IPS-18c (cell line): Measurements from ENCODE around the gene DMGDH.
"Not testable (repeated sequence)": the region's sequence is repeated elsewhere in the genome, so short reads cannot be mapped to it uniquely, and the experiment has no call there.

Experiments
- H3K4me3 ChIP-seq: 2 replicates; pipeline ENCODE4 v1.7.0; 2013; ENCODE audit warnings: low read depth, mild to moderate bottlenecking, low read length, moderate library complexity; ENCODE audit not compliant: insufficient read depth
- H3K9me3 ChIP-seq: one replicate; pipeline ENCODE4 v1.6.1; 2013; ENCODE audit warnings: mild to moderate bottlenecking, low read length, moderate library complexity; ENCODE audit not compliant: control insufficient read depth, insufficient read depth

DMGDH gene

GRCh38 chr5:78995521-78996007, 73.9 kb downstream of the DMGDH start:
- Histone ChIP-seq H3K9me3 (no peaks in the 10 kb centered on the region), H3K4me3 (no peak overlapping the region)

GRCh38 chr5:78993165-78993564, 76.3 kb downstream of the DMGDH start:
- no peaks in the 10 kb centered on the region for H3K9me3 ChIP-seq

GRCh38 chr5:78992146-78992545, 77.3 kb downstream of the DMGDH start:
- no peaks in the 10 kb centered on the region for H3K9me3 ChIP-seq
- no peak overlapping the region for H3K4me3 ChIP-seq

More at GRCh38 chr5:78993165-78993564, 76.3 kb downstream of the DMGDH start:
- H3K4me3 ChIP-seq = no peak overlapping the region

DNA sequence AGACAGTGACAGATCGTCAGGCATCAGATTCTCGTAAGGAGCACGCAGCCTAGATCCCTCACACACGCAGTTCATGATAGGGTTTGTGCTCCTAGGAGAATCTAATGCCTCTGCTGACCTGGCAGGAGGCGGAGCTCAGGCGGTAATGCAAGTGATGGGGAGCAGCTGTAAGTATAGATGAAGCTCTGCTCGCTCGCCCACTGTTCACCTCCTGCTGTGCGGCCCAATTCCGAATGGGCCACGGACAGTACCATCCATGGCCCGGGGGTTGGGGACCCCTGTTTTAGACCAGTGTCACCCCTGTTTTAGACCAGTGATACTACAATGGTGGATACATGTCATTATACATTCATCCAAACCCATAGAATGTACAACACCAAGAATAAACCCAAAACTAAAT, 80.4 kb downstream of the DMGDH start:
- no peak overlapping the region for H3K4me3 ChIP-seq
- no peaks in the 10 kb centered on the region for H3K9me3 ChIP-seq

DNA sequence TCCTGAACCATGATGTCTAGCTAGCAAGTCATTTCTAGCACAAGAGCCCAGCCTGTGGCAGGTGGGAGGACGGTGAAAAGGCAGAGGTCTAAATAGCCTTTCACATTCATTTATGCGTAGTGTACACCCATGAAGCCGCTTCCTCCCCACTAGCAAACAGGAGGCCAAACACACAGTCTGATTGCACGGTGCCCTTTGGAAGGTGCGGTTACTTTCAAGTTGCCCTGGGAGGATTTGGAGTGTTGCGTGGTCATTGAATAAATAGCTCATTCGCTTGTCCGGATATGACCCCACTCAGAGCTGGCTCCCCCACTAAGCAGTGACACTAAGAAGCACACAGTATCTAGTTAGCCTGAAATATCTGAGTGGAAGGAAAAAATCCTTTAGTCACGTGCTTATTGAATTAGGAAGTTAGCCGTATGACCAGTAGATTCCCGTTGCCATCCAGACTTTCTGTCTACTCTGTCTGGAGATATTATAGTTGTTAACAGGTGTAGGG, 83.7 kb downstream of the DMGDH start:
- Histone ChIP-seq H3K9me3 (no peaks in the 10 kb centered on the region), H3K4me3 (peak overlapping the region; percentile 75; the same call in 1 of the 2 replicates)

- H3K9me3 ChIP-seq = no peaks in the 10 kb centered on the region
- peak within 1 kb of the TSS; percentile 75 for H3K4me3 ChIP-seq
Measured at GRCh38 chr5:78985116-78985724, 84.3 kb downstream of the DMGDH start, which contains the start of gene ARSB. Gene ARSB (minus strand): TSS chr5:78985310. CDS start chr5:78985248, 62 bp downstream.

- peak overlapping the region; percentile 75 for H3K4me3 ChIP-seq
Measured at GRCh38 chr5:78984439-78985115, 84.9 kb downstream of the DMGDH start.

GRCh38 chr5:78983601-78984438, 85.7 kb downstream of the DMGDH start:
- Histone ChIP-seq H3K9me3 (no peaks in the 10 kb centered on the region), H3K4me3 (peak overlapping the region; percentile 75)

More at GRCh38 chr5:78984439-78985115, 84.9 kb downstream of the DMGDH start:
- H3K9me3 ChIP-seq = no peaks in the 10 kb centered on the region

DNA sequence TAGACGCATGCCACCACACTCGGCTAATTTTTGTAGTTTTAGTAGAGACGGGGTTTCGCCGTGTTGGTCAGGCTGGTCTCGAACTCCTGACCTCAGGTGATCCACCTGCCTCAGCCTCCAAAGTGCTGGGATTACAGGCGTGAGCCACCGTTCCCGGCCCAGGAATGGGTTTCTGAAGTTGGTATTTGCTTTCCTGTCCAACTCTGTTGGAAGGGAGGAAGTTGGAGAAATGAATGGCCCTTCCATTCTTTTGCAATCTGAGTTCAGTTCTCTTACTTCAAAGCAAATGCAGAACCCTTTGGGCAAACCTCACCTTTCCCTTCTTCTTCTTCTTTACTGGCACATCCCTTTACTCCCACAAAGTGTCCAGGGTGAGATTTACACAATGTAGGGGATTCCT, 86.3 kb downstream of the DMGDH start:
- not testable (repeated sequence) for H3K4me3 ChIP-seq, H3K9me3 ChIP-seq

DNA sequence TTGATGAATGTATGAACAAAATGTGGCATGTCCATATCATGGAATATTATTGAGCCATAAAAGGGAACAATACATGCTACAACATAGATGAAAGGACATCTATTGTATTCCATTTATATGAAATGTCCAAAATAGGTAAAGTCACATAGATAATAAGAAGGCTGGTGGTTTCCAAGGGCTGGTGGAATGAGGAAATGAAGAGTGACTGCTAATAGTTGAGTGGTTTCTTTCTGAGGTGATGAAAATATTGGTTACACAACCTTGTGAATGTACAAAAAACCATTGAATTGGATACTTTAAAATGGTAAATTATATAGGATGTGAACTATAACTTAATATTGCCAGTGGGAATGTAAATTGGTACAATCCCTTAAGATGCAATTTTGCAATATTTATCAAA, 89.6 kb downstream of the DMGDH start:
- Histone ChIP-seq H3K4me3 (no peak overlapping the region), H3K9me3 (no peaks in the 10 kb centered on the region)

GRCh38 chr5:78979117-78979742, 90.2 kb downstream of the DMGDH start:
- Histone ChIP-seq H3K9me3 (no peaks in the 10 kb centered on the region), H3K4me3 (no peak overlapping the region)

DNA sequence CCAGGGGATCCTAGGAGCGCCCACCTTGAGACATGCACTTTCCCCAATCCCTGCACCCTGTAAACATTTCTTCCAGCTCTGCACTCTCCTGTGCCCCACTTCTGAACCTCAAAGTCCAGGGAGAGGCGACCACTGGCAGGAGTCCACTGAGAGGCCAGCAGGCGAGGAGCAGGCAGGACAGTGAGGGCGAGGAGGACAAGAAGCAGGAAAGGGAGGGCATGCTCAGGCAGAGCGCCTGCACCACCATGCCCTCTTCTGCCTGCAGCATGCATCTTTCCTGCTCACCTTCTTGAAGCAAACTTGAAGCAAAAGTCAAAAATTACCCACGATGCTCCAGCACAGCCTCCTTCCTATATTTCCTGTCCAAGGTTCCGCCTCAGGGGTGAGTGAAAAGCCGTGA, 94.4 kb downstream of the DMGDH start:
- H3K9me3 ChIP-seq = no peaks in the 10 kb centered on the region
- no peak overlapping the region for H3K4me3 ChIP-seq

DNA sequence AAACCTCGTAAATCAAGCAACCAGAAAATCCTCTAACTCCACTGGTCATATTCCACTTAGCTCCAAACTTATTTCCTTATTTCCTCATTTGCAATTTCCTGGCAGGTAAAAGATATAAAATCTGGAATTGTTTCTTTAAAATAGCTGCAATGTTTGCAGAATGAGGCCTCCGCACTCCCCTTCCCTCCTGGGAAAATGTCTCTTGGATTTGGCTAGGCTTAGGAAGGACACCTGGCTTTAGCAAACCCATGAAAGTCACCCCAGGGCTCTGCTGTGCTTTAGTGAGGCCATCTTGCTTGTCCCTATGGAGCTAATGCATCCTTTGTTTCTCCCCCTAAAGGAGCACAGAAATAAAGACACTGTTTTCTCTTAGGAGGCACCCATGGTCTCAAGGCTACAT, 94.9 kb downstream of the DMGDH start:
- no peak overlapping the region for H3K4me3 ChIP-seq
- no peaks in the 10 kb centered on the region for H3K9me3 ChIP-seq

DNA sequence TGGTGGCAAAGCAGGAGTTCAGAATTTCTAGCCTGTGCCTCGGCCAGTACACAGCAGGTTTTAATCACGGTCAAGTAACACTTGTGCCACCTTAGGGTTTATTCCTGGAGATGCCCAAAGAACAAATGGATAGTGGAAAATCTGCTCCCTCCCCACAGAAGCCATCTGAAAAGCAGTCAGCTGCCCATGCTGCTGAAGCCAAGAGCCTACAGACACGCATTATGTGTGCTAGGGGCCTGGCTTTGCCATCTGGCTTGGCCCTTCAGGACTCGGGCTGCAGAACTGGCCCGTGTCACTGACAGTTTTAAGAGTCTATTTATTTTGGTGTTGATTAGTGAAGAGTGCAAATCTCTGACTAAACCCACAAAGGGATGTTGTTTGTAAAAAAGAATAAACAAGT, 95.5 kb downstream of the DMGDH start:
- H3K9me3 ChIP-seq = no peaks in the 10 kb centered on the region
- H3K4me3 ChIP-seq = no peak overlapping the region

GRCh38 chr5:78972654-78973428, 96.6 kb downstream of the DMGDH start:
- Histone ChIP-seq H3K9me3 (no peaks in the 10 kb centered on the region), H3K4me3 (no peak overlapping the region)

GRCh38 chr5:78971998-78972397, 97.5 kb downstream of the DMGDH start:
- Histone ChIP-seq H3K4me3 (no peak overlapping the region), H3K9me3 (no peaks in the 10 kb centered on the region)
